A673 (cell line): ENCODE measurements around the gene CKMT2. TPM values are rescaled to one million over a fixed set of nuclear protein-coding genes. Genes with fewer than 3 reads are reported as not detected.
A peak's percentile ranks its signal among the peaks of the same experiment; 100 is the strongest.

Source experiments
- BruUV-seq: library from RNA; stranded (reverse); fragments of 400-500 nt; replicated peaks from 2 replicates; lab custom pipeline; 2021; lab: Mats Ljungman, UMichigan
- CTCF ChIA-PET: fragments of 300-600 bp; sonication (Branson Sonifier 250); formaldehyde crosslinking; loops from one replicate; lab custom pipeline; 2022; ENCODE audit warnings: antibody characterized with exemption; lab: Charles Lee
- POLR2A ChIA-PET: fragments of 300-600 bp; sonication (Branson Sonifier 250); formaldehyde crosslinking; loops from one replicate; lab custom pipeline; 2022; ENCODE audit warnings: antibody characterized with exemption; ENCODE audit not compliant: low non-redundant PET; lab: Charles Lee
- DNase-seq: peaks from one replicate; pipeline ENCODE4 v3.0.0-alpha.2; 2015; ENCODE audit warnings: low spot score
- H3K27ac ChIP-seq: fragments of 200-600 bp; sonication (generic); 2 replicates; pipeline ENCODE4 v1.5.1; 2016; ENCODE audit warnings: mixed run types, low read depth, mild to moderate bottlenecking, mixed read lengths, antibody characterized with exemption, low read length; ENCODE audit not compliant: poor library complexity, severe bottlenecking
- H3K27me3 ChIP-seq: fragments of 200-600 bp; sonication (generic); replicated peaks from 2 replicates; pipeline ENCODE4 v1.6.1; 2017; ENCODE audit warnings: mixed run types, low read depth, mild to moderate bottlenecking, mixed read lengths, antibody characterized with exemption, low read length; ENCODE audit not compliant: insufficient read depth, poor library complexity
- H3K36me3 ChIP-seq: fragments of 200-600 bp; sonication (generic); 2 replicates; pipeline ENCODE4 v1.6.1; 2016; ENCODE audit warnings: mixed run types, mild to moderate bottlenecking, mixed read lengths, antibody characterized with exemption, low read length; ENCODE audit not compliant: insufficient read depth, poor library complexity, severe bottlenecking
- H3K4me1 ChIP-seq: fragments of 200-600 bp; sonication (generic); 2 replicates; pipeline ENCODE4 v1.6.1; 2017; ENCODE audit warnings: mixed run types, mild to moderate bottlenecking, mixed read lengths, antibody characterized with exemption, low read length; ENCODE audit not compliant: insufficient read depth, poor library complexity, severe bottlenecking
- H3K4me3 ChIP-seq: fragments of 200-600 bp; sonication (generic); 2 replicates; pipeline ENCODE4 v1.5.1; 2016; ENCODE audit warnings: low read depth, mixed run types, mild to moderate bottlenecking, mixed read lengths, low read length; ENCODE audit not compliant: poor library complexity, severe bottlenecking
- H3K9me3 ChIP-seq: fragments of 200-600 bp; sonication (generic); 2 replicates; pipeline ENCODE4 v1.6.1; 2016; ENCODE audit warnings: mixed run types, low read depth, mild to moderate bottlenecking, mixed read lengths, antibody characterized with exemption, low read length; ENCODE audit not compliant: poor library complexity, severe bottlenecking
- EZH2 ChIP-seq: fragments of 200-600 bp; sonication (generic); IDR thresholded peaks from 2 replicates; pipeline ENCODE4 v1.6.1; 2017; ENCODE audit warnings: borderline replicate concordance, low read depth, mild to moderate bottlenecking, mixed read lengths, antibody characterized with exemption, low read length; ENCODE audit not compliant: poor library complexity, severe bottlenecking
- intact Hi-C: fragments of 100-400 bp; cut with micrococcal nuclease; formaldehyde crosslinking; loops from one replicate; pipeline ENCODE4 v1.10.0; 2022; ENCODE audit not compliant: unreplicated experiment
- total RNA-seq: library from RNA; stranded (reverse); gene quantifications from 2 replicates; pipeline ENCODE4 v1.2.3, GENCODE V29; 2021
- TF ChIP-seq, protein P1 (sequence below): fragments of 300-800, 200-600 bp; sonication (generic); conservative IDR thresholded peaks from 2 replicates; pipeline ENCODE4 v1.5.1; 2017; ENCODE audit warnings: low read depth, mild to moderate bottlenecking, antibody characterized with exemption, low read length, moderate library complexity, mixed read lengths

CKMT2 gene
- total RNA-seq, 1 experiment from 2014 or later: not detected

DNA sequence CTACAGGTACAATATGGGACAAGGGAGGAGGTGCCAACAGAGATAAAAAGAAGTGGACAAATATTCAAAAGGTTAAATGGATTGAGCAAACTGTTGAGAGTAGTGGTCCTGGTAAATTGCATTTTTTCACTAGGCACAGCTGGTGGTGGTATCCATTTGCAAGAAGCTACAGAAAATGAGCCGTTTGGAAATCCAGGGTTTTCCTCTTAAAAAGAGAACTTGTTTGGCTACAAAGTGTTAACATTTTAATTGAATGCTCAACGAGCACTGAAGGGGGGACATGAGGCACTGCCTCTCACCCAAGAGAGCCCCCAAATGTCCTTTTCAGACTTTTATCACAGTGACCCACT is 67.8 kb downstream of the CKMT2 start:
- no peaks in the 10 kb centered on the region for H3K36me3 ChIP-seq
- H3K4me1 ChIP-seq: peaks cover 36% of the 10 kb centered on the region
- H3K27ac ChIP-seq: peak overlapping the region; percentile 91
- TF ChIP-seq, protein P1, sequence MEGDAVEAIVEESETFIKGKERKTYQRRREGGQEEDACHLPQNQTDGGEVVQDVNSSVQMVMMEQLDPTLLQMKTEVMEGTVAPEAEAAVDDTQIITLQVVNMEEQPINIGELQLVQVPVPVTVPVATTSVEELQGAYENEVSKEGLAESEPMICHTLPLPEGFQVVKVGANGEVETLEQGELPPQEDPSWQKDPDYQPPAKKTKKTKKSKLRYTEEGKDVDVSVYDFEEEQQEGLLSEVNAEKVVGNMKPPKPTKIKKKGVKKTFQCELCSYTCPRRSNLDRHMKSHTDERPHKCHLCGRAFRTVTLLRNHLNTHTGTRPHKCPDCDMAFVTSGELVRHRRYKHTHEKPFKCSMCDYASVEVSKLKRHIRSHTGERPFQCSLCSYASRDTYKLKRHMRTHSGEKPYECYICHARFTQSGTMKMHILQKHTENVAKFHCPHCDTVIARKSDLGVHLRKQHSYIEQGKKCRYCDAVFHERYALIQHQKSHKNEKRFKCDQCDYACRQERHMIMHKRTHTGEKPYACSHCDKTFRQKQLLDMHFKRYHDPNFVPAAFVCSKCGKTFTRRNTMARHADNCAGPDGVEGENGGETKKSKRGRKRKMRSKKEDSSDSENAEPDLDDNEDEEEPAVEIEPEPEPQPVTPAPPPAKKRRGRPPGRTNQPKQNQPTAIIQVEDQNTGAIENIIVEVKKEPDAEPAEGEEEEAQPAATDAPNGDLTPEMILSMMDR: no peak
- no peak for TF ChIP-seq EZH2
- peak overlapping the region; percentile 87 for H3K4me3 ChIP-seq
- H3K27me3 ChIP-seq: no peaks in the 10 kb centered on the region
- no peaks in the 10 kb centered on the region for H3K9me3 ChIP-seq
- intact Hi-C loops: loop anchor here (5.0 kb wide), 1 partner anchor 866 kb away; no protein-coding TSS in a partner anchor
- no peak for DNase-seq
- BruUV-seq: TSS peak; percentile 82
- ChIA-PET POLR2A (no interaction called here), CTCF (no interaction called here)

DNA sequence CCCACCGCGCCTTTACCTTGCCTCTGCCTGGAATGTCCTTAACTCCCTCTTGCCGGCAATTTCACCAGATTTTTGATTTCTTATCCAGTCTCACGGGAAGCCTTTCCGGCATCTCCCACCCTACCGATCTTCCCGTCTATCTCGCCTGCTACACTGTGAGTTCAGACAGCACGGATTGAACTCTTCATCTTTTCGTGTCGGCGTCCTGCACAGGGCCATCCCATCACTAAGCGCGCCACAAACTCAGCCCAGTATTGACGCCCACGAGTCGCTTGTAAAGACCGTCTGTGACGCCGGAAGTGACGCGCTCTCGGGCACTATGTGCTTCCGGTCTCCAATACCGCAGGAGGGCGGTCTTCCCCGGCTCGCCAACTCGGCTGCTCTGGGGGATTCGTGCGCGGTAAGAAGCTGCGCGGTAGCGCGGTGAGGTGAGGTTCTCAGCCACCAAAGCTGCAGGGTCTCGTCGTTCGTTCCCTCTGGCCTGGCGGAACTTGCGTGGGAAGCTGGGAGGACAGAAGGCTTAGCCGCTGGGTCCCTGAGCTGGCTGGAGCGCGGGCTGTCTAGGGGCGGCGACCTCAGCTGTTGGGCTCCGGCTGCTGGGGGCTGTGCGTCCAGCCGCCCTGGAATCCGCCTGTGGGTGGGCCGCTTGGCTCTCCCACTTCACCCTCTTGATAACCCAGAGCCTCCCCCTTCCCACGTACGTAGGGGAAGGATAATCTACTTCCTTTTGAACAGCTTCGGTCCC is 68.3 kb downstream of the CKMT2 start, which contains the start of gene ZCCHC9:
ZCCHC9 (plus strand) TSS at position 317 of the 745 bp plus-strand sequence. CDS start 3,171 bp downstream, outside the sequence.
- Histone ChIP-seq H3K27ac (peak within 1 kb of the TSS; percentile 91), H3K4me3 (peak within 1 kb of the TSS; percentile 87), H3K27me3 (no peaks in the 10 kb centered on the region), H3K4me1 (peaks cover 36% of the 10 kb centered on the region), H3K36me3 (no peaks in the 10 kb centered on the region), H3K9me3 (no peaks in the 10 kb centered on the region)
- peak; percentile 97 for DNase-seq
- TF ChIP-seq, protein P1: no peak; the same call in 1 of the 2 replicates
- TF ChIP-seq EZH2: no peak
- POLR2A ChIA-PET: interaction anchor here (0.6 to 0.7 kb wide), 2 partner anchors 215 to 305 kb away, joined by 3 read pairs; no protein-coding TSS in a partner anchor
- CTCF ChIA-PET: interaction anchor here (0.5 kb wide), 1 partner anchor 863 kb away, joined by 5 read pairs; no protein-coding TSS in a partner anchor
- TSS peak; percentile 52 for BruUV-seq
- intact Hi-C loops: loop anchor here (5.0 kb wide), 1 partner anchor 866 kb away; no protein-coding TSS in a partner anchor

DNA sequence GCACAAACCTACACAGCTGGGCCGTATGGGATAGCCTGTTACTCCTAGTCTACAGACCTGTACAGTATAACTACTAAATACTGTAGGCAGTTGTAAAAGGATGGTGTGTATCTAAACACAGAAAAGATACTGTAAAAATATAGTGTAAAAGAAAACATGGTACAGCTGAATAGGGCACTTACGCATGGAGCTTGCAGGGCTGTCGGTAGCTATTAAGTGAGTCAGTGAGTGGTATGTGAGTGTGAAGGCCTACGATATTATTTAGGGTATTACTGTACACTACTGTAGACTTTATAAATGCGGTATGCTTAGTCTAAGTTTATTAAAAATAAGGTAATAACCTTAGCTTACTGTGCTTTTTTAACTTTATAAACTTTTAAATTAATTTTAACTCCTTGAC is 69.5 kb downstream of the CKMT2 start:
- ChIA-PET POLR2A (no interaction called here), CTCF (no interaction called here)
- Histone ChIP-seq H3K27ac (peak overlapping the region; percentile 91), H3K4me3 (peak overlapping the region; percentile 87), H3K4me1 (peaks cover 30% of the 10 kb centered on the region), H3K27me3 (no peaks in the 10 kb centered on the region), H3K36me3 (no peaks in the 10 kb centered on the region), H3K9me3 (no peaks in the 10 kb centered on the region)
- no peak for DNase-seq
- no peak for TF ChIP-seq EZH2
- TF ChIP-seq, protein P1: no peak
- intact Hi-C loops: loop anchor here (5.0 kb wide), 1 partner anchor 865 kb away; no protein-coding TSS in a partner anchor
- no TSS peak for BruUV-seq
